SK-N-MC (cell line): ENCODE results near the gene PRG3.

Source experiments
- EZH2 ChIP-seq: fragments of 200-600 bp; sonication (generic); IDR thresholded peaks from one replicate; pipeline ENCODE4 v1.6.1; 2017; ENCODE audit warnings: antibody characterized with exemption
- POLR2AphosphoS5 ChIP-seq: IDR thresholded peaks from 2 replicates; pipeline ENCODE4 v1.6.1; 2012; ENCODE audit warnings: mild to moderate bottlenecking, low read depth, low read length, borderline replicate concordance

DNA sequence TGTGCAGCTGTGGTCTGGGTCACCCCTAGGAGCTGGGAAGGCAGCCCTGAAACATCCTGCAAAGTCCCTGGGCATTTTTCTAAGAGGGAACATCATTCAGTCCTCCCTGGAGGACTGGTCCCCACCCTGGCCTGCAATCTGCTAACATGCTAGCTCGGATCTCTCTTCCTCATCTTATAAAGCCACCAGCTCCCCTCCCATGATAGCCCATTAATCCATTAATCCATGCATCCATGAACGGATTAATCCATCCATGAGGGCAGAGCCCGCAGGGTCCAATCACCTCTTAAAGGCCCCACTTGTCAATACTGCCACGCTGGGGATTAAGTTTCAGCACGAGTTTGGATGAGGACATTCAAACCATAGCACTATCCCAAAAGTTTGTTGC lies 12.1 kb downstream of the PRG3 start:
- no peak for TF ChIP-seq POLR2AphosphoS5
- no peak for TF ChIP-seq EZH2
